Measurements from ENCODE around the gene UGT1A5. TPM values are rescaled to one million over a fixed set of nuclear protein-coding genes. Genes with fewer than 3 reads are reported as not detected.

UGT1A5 gene
- total and polyA plus RNA-seq, 10 of the 15 experiments (the other 5 are each of a cell fraction or from before 2014, with no cell fraction given): not detected

- RAD21 ChIA-PET (ENCODE audit: unreplicated experiment): no interaction called here
- H3K36me3 ChIP-seq (ENCODE audit: control insufficient read depth in 2 of 2, insufficient read depth in 2 of 2, low read length in 1 of 2): no peaks in the 10 kb centered on the region
- CTCF ChIA-PET: no interaction called here
- POLR2A ChIA-PET: no interaction called here
- H3K79me2 ChIP-seq (ENCODE audit: control insufficient read depth, insufficient read depth, low read length): no peaks in the 10 kb centered on the region
- H3K9me3 ChIP-seq (replicated peaks; ENCODE audit: control insufficient read depth, insufficient read depth, low read length): no peaks in the 10 kb centered on the region
- H3K27ac ChIP-seq (ENCODE audit: control insufficient read depth, insufficient read depth): no peak overlapping the region
- no peaks in the 10 kb centered on the region for H4K20me1 ChIP-seq (ENCODE audit: control insufficient read depth, insufficient read depth)
- DNase-seq (ENCODE audit: low read depth, low spot score) (no peak), ATAC-seq (peak; percentile 50; the same call in 1 of the 3 replicates), FAIRE-seq (no peak)
- SMC1A ChIA-PET (ENCODE audit: uncharacterized antibody, unreplicated experiment): no interaction called here
- H3K27me3 ChIP-seq (replicated peaks in 1 of 2; ENCODE audit: control insufficient read depth in 2 of 2, insufficient read depth in 2 of 2, low read length in 1 of 2): no peaks in the 10 kb centered on the region; a peak in 1 of 4 replicates
- no peak overlapping the region for H3K9ac ChIP-seq (ENCODE audit: control insufficient read depth, insufficient read depth, low read length)
- no peaks in the 10 kb centered on the region for H3K4me1 ChIP-seq (ENCODE audit: control insufficient read depth, insufficient read depth, low read length)
- no TSS peak for BruUV-seq (replicated peaks)
- no peak overlapping the region for H3K4me2 ChIP-seq (ENCODE audit: control insufficient read depth, insufficient read depth)
- H2AFZ ChIP-seq (ENCODE audit: control insufficient read depth, low read depth, low read length): no peak overlapping the region
- intact Hi-C loops (cut with micrococcal nuclease; ENCODE audit: unreplicated experiment): no loop called here
- 18% methylated on average over 9 of the region's 9 CpGs for WGBS (ENCODE audit: insufficient coverage, insufficient replicate concordance, low lambda C conversion rate, missing lambda C conversion rate)
- no peak overlapping the region for H3K4me3 ChIP-seq
- in situ Hi-C loops (cut with MboI): no loop called here
- TF ChIP-seq HSF1 (IDR thresholded peaks at IDR 0.05; ENCODE audit: low read depth, low read length) (no peak), E4F1 (IDR thresholded peaks at IDR 0.05; ENCODE audit: borderline replicate concordance, partially characterized antibody) (no peak), POLR2A (IDR thresholded peaks at IDR 0.05; ENCODE audit: low read depth, low read length) (no peak), HDAC2 (IDR thresholded peaks at IDR 0.05) (no peak), STAT3 (IDR thresholded peaks at IDR 0.05; ENCODE audit: low read depth, low read length) (no peak), MEF2A (IDR thresholded peaks at IDR 0.05; ENCODE audit: insufficient read depth, low read depth, low read length) (peak; percentile 62; the same call in 1 of the 2 replicates), SPI1 (IDR thresholded peaks at IDR 0.05; ENCODE audit: borderline replicate concordance, insufficient read depth, low read depth, low read length) (peak; percentile 49; the same call in 1 of the 2 replicates), EED (IDR thresholded peaks at IDR 0.05; ENCODE audit: low read depth) (no peak), MAX (IDR thresholded peaks at IDR 0.05; ENCODE audit: low read depth, low read length) (no peak), RFX5 (IDR thresholded peaks at IDR 0.05; ENCODE audit: low read depth, low read length) (no peak), TAF1 (IDR thresholded peaks at IDR 0.05; ENCODE audit: borderline replicate concordance, low read depth, low read length) (no peak), SRF (IDR thresholded peaks at IDR 0.05; ENCODE audit: low read depth in 2 of 2, low read length in 2 of 2) (no peak), TCF7 (IDR thresholded peaks at IDR 0.05; ENCODE audit: borderline replicate concordance) (no peak), MYC (IDR thresholded peaks at IDR 0.05; ENCODE audit: insufficient read depth, insufficient read length, insufficient replicate concordance, low read length, severe bottlenecking) (no peak), RB1 (IDR thresholded peaks at IDR 0.05; ENCODE audit: borderline replicate concordance) (no peak), MXI1 (IDR thresholded peaks at IDR 0.05; ENCODE audit: low read depth, low read length) (no peak), TCF12 (IDR thresholded peaks at IDR 0.05; ENCODE audit: low read depth, low read length) (0 out of 2 replicates have a peak, but pooled peaks have one; percentile 46), SIN3A (IDR thresholded peaks at IDR 0.05; ENCODE audit: low read depth, low read length) (no peak), RELB (IDR thresholded peaks at IDR 0.05; ENCODE audit: low read depth) (no peak), ZNF207 (IDR thresholded peaks at IDR 0.05; ENCODE audit: borderline replicate concordance) (no peak)
Observed at GRCh38 chr2:233801357-233802131, 88.8 kb downstream of the UGT1A5 start.

Measured in GM12878 (cell line).